Prostate gland (tissue), 2 donors: ENCODE measurements around the gene SH3BP4. TPM values are rescaled to one million over a fixed set of nuclear protein-coding genes. Genes with fewer than 3 reads are reported as not detected.

Experiments used
- DNase-seq: peaks from one replicate; pipeline ENCODE4 v3.0.0-alpha.2; 2019; ENCODE audit warnings: low spot score
- H3K27ac ChIP-seq, 2 donors: fragments of 200-600 bp; sonication (generic); 2 replicates each; pipeline ENCODE4 v1.5.1; 2017 to 2019
- H3K27me3 ChIP-seq: fragments of 200-600 bp; sonication (generic); replicated peaks from 2 replicates; pipeline ENCODE4 v1.5.1; 2019; ENCODE audit not compliant: insufficient read depth
- H3K36me3 ChIP-seq, 2 donors: fragments of 200-600 bp; sonication (generic); 1 replicate in 1 of 2; 2 replicates in 1 of 2; pipeline versions ENCODE4 v1.5.1 to v1.8.1; 2017 to 2019
- H3K4me1 ChIP-seq: fragments of 200-600 bp; sonication (generic); replicated peaks from 2 replicates; pipeline ENCODE4 v1.5.1; 2019
- H3K4me3 ChIP-seq, 2 donors: fragments of 200-600 bp; sonication (generic); 2 replicates each; pipeline ENCODE4 v1.5.1; 2017 to 2019
- H3K9me3 ChIP-seq: fragments of 200-600 bp; sonication (generic); 2 replicates; pipeline ENCODE4 v1.5.1; 2017
- POLR2A ChIP-seq: fragments of 450-650 bp; IDR thresholded peaks from one replicate; pipeline ENCODE4 v1.6.1; 2016; ENCODE audit warnings: antibody characterized with exemption, mild to moderate bottlenecking
- POLR2AphosphoS5 ChIP-seq: sonication (generic); formaldehyde crosslinking; IDR thresholded peaks from one replicate; pipeline ENCODE4 v1.6.1; 2017; ENCODE audit warnings: antibody characterized with exemption
- WGBS: methylation state at CpG from one replicate; pipeline ENCODE4 v1.1.5; 2018; 5-methylcytosine and 5-hydroxymethylcytosine counted together
- intact Hi-C: fragments of 100-400 bp; cut with DNase I; formaldehyde crosslinking; loops from one replicate; pipeline ENCODE4 v1.14.2; 2022
- total RNA-seq, 2 donors: library from RNA; depleted of rRNA; stranded (reverse); fragments of >200 nt; gene quantifications; one replicate each; pipeline ENCODE4 v1.1.0, GENCODE V29; 2016
- TF ChIP-seq, protein P1 (sequence below), 4 experiments: fragments of 200-600 bp in 2 of 4; fragments of 450-650 bp in 2 of 4; sonication (generic) in 2 of 4; IDR thresholded peaks; 1 replicate in 3 of 4; 2 replicates in 1 of 4; pipeline ENCODE4 v1.5.1; 2016 to 2019; ENCODE audit warnings: antibody characterized with exemption in 4 of 4, mild to moderate bottlenecking in 2 of 4, moderate library complexity in 2 of 4

SH3BP4 gene
- total RNA-seq, 2 donors from 2014 or later = 86.7 to 134 TPM

DNA sequence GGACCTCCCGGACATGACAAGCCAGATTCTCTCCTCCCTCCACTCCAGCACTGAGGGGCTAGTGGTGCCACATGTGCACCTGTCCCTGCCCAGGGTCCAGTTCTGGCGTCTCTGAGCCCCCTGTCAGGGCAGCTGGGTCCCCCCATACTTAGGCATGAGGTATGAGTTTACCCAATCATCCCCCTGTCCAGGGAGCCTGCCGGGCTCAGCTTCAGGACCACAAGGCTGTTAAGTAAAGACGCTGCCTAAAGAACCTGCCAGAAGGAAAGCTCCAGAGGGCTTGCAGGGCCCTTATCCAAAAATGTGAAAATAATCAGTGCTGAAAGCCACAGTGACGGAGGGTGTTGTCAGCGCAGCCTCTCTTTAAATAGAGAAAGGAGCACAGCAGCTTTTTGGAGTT lies 40.0 kb downstream of the SH3BP4 start:
- H3K27ac ChIP-seq = no peak overlapping the region
- H3K4me1 ChIP-seq = peaks cover 34% of the 10 kb centered on the region
- intact Hi-C loops = no loop called here
- H3K4me3 ChIP-seq = no peak overlapping the region
- H3K9me3 ChIP-seq = no peaks in the 10 kb centered on the region
- TF ChIP-seq POLR2AphosphoS5 = no peak
- no peak for TF ChIP-seq POLR2A
- TF ChIP-seq, protein P1, sequence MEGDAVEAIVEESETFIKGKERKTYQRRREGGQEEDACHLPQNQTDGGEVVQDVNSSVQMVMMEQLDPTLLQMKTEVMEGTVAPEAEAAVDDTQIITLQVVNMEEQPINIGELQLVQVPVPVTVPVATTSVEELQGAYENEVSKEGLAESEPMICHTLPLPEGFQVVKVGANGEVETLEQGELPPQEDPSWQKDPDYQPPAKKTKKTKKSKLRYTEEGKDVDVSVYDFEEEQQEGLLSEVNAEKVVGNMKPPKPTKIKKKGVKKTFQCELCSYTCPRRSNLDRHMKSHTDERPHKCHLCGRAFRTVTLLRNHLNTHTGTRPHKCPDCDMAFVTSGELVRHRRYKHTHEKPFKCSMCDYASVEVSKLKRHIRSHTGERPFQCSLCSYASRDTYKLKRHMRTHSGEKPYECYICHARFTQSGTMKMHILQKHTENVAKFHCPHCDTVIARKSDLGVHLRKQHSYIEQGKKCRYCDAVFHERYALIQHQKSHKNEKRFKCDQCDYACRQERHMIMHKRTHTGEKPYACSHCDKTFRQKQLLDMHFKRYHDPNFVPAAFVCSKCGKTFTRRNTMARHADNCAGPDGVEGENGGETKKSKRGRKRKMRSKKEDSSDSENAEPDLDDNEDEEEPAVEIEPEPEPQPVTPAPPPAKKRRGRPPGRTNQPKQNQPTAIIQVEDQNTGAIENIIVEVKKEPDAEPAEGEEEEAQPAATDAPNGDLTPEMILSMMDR (IDR thresholded peaks at IDR 0.05) = no peak
- DNase-seq = no peak
- no peaks in the 10 kb centered on the region for H3K27me3 ChIP-seq
- WGBS = 78% methylated on average over 6 of the region's 6 CpGs
- H3K36me3 ChIP-seq = no peaks in the 10 kb centered on the region

DNA sequence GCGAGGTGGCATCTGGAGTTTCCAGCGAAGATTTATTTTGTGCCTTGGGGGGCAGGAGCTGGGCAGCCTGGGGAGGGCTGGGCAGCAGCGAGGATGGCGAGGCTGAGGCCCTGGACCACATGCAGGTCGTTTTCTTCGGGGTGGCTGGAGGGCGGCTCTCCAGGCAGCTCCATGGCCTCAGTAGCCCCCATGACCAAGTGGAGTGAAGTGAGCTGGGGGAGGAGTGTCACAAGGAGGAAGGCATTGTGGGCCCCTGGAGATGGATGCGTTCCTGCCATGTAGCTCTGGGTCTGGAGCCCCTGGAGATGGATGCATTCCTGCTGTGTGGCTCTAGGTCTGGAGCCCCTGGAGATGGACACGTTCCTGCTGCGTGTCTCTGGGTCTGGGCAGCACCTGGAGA lies 40.4 kb downstream of the SH3BP4 start:
- TF ChIP-seq POLR2AphosphoS5 (no peak), POLR2A (no peak)
- TF ChIP-seq, protein P1 (IDR thresholded peaks at IDR 0.05) = no peak
- no peak overlapping the region for H3K27ac ChIP-seq
- WGBS = 83% methylated on average over 10 of the region's 10 CpGs

DNA sequence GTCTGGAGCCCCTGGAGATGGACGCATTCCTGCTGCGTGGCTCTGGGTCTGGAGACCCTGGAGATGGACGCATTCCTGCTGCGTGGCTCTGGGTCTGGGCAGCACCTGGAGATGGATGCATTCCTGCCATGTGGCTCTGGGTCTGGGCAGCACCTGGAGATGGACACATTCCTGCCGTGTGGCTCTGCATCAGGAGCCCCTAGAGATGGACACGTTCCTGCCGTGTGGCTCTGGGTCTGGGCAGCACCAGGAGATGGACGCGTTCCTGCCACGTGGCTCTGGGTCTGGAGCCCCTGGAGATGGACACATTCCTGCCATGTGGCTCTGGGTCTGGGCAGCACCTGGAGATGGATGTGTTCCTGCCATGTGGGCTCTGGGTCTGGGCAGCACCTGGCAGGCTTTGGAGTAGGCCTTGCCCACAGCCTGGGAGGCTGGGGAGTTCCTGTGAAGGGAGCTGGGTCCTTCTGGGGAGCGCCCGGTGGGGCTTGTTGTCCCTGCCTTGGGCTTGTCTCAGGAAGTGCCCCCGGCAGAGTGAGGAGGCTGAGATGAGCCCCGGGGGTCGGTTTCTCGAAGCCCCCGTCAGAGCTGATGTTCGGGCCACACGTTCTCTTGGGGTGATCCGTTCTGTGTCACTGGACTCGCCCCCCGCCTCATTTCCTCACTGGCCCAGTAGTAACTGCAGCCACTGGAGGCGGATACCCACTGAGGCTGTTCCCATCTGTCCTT lies 41.0 kb downstream of the SH3BP4 start:
- Histone ChIP-seq H3K36me3 (no peaks in the 10 kb centered on the region), H3K27me3 (no peaks in the 10 kb centered on the region), H3K27ac (no peak overlapping the region), H3K9me3 (no peaks in the 10 kb centered on the region), H3K4me3 (no peak overlapping the region), H3K4me1 (peaks cover 34% of the 10 kb centered on the region)
- intact Hi-C loops = no loop called here
- no peak for DNase-seq
- 90% methylated on average over 23 of the region's 23 CpGs for WGBS
- TF ChIP-seq POLR2A = no peak
- TF ChIP-seq POLR2AphosphoS5 = no peak
- TF ChIP-seq, protein P1 (IDR thresholded peaks at IDR 0.05) = no peak

More for the DNA sequence above, 40.4 kb downstream of the SH3BP4 start:
- Histone ChIP-seq H3K27me3 (no peaks in the 10 kb centered on the region), H3K4me3 (no peak overlapping the region), H3K4me1 (peaks cover 34% of the 10 kb centered on the region), H3K36me3 (no peaks in the 10 kb centered on the region), H3K9me3 (no peaks in the 10 kb centered on the region)
- intact Hi-C loops = no loop called here
- no peak for DNase-seq

DNA sequence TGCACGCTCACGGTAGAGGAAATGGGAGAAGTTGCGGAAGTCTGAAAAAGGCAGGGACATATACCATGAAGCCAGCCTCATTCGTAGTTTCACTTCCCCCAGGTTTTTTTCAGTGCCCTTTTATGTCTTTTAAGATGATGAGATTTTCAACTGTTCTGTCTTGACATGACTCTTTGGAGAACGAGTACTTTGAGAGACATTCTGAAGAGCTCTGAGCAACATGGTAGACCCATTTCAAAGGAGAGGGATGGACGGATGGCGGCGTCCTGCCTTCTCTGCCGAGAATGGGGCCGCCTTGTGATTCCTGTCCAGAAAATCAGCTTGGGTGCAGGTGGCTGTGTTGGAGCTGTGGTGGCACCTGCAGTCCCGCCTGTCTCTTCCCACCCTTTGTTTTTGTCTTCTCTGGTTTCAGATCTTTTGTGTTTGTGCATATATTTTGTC lies 41.7 kb downstream of the SH3BP4 start:
- intact Hi-C loops = no loop called here
- WGBS = 86% methylated on average over 11 of the region's 11 CpGs
- no peaks in the 10 kb centered on the region for H3K27me3 ChIP-seq
- no peak overlapping the region for H3K4me3 ChIP-seq
- no peaks in the 10 kb centered on the region for H3K9me3 ChIP-seq
- no peaks in the 10 kb centered on the region for H3K36me3 ChIP-seq
- TF ChIP-seq POLR2AphosphoS5 = no peak
- no peak for TF ChIP-seq POLR2A
- TF ChIP-seq, protein P1 (IDR thresholded peaks at IDR 0.05) = no peak
- no peak for DNase-seq
- H3K4me1 ChIP-seq = peaks cover 31% of the 10 kb centered on the region
- no peak overlapping the region for H3K27ac ChIP-seq
